ENCODE results near the gene RUNX1.

RUNX1 gene

DNA sequence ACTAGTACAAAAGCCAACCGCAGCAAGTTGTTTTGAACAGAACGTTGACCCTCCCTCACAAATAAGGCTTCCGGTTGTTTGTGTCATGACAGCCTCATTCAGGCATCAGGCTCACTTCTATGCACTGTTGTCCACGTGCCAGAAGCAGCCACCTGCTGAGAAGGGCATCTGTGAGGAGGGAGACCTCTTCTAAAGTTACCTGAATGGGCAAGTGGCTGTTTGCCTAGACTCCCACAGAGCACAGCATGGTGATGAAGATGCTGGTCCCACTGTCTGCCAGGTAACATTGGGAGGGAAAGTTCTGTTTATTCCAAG, 204.2 kb downstream of the RUNX1 start:
- peak in 1 of 2 experiments; percentile 24 for DNase-seq

DNA sequence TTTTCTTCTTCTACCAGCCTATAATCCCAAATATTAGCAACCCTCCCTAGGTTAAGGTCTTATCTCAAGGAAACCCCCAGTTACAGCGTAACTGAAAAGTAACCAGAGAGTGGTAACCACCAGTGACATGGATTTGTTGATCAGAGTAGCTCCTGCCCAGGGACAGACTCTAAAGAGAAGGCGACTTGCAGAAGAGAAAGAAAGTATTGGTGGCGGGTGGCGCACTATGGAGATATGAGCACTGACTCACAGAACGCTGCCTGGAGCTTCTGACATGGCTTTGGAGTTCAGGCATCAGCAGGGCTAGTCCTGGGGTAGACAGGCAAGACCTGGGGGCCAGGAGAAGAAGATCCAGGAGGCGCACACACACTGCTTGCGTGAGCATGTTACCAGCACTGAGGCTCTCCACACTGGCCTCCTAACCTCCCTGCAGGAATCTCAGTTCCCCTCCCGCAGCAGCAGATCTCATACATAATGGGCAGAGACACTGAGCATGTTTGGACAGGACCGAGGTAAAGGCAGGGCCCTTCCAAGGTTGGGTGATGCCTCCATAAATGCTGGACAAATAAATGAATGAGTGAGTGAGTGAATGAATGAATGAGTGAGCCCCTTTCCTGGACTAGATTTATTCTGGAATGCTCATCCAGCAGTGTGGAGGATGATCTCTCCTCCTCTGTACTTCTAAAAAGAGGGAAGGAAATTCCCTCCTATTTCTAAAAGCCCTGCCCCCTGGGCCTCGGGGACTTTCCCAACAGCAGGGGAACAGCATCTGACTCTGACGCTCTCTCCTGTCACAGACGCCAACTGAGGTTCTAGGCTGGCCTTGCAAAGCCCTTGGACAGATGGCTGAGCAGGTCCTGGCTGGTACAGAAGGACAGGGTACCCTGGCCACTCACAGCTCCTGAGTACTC, 204.8 kb downstream of the RUNX1 start:
- peak in 1 of 2 experiments; percentile 18 for DNase-seq

DNA sequence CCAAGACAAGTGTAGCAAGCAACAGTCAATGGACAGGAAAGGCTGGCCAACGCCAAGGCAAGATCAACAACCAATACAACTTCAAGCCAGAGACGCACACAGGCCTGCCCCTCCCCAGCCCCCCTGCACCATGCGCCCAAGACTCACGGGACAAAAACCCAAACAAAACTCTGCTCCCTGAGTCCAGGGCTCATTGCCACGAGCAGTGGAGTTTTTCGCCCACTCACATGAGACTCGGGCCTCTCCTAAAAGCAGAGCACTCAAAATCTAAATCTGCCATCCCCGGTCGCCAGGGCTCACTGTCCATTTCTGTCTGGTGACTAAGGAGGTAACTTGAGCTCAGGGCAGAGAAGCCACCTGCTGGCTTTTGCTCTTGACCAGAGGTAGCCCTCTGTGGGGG, 205.5 kb downstream of the RUNX1 start:
- peak in 1 of 2 experiments; percentile 12 for DNase-seq

DNA sequence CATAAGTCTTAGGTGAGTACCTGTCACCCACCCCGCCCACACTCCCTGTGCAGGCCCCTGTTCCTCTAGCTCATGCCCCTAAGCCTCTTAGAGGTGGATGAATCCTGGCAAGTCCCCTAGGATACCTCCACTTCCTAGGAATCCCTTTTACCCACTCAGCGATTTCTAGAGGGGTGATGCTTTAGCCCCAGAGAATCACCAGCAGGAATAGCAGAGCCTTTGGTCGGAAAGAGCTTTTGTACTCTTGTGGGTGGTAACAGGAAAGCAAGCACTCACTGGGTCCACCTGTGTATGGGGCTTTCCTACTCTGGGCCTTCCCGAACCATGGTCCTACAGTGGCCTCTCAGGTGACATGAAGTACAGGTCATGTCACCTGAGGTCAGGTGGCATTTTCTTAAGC, 207.9 kb downstream of the RUNX1 start:
- peak in 1 of 2 experiments; percentile 15 for DNase-seq

DNA sequence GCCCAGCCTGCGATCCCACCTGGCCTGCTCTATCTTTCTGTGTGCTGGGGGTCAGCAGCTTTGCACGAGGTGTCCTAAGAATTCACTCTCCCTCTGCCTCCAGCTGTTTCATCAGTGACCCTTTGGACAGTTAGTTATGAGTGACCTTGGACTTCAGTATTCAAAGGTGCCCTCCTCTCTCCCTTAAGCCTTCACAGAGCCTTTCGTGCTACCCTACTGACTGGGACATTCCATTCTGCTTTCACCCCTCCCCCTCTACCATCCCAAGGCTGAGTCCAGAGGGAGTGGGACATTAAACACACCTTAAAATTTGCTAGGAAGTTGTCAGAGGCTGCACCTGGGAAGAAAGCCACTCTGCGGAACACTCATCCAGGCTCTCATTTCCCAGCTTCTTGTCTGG, 208.4 kb downstream of the RUNX1 start:
- no peak for DNase-seq

DNA sequence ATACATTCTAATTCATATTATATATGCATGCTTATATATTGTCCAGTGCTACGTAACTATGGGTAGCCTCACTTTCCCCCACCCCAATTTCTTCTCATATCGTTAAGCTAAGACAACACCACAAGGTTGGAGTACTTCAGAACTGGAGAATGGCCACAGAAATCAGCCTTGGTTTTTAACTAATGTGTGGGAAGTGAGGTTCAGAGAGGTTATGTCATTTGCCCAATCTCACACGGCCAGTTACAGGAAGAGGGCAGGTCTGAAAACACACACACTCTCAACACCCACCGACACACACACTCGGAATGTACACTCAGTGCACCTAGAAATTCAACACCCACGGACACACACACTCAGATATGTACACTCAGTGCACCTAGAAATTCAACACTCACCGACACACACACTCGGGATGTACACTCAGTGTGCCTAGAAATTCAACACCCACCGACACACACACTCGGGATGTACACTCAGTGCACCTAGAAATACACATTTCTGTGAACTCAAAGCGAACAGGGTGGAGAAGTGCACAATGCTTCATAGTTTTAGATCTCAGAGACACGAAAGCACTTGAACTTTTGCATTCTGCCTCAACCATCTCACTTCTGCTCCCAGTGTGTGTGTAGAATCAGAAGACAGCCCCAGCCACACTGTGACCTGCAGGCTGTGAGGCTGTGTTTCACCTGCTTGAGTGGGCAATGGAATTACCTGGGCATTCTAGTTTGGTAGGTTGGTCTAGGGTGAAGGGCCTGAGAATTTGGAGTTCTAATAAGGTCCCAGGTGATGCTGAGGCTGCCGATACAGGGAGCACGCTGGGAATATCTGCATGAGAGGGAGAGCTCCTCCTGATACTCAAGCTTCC, 209.9 kb downstream of the RUNX1 start:
- DNase-seq, result peak in 1 of 2 experiments; percentile 13

DNA sequence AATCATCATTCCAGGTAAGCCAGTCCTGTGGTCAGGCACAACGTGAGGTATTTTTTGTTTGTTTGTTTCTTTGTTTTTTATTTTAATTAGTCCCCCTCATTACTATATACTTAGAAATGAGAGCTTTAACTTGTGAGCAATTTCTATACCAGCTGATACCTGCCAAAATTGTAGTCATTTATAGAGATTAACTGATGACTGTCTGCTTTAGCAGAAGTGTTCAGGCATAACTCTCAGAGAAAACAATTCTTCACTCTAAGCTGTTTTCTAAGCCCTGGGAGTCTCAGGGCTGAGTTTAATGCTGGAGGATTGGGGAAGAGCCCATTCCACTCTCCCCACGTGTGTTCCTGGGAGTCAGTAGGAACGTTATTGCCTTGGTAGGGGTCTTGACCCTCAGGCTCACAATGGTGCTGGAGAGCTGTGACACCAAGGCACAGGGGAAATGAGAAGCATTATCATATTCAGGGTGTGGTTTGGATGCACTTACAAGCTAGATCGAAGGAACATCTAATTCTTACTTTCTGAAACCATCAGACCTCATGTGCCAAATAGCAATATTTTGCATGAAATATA, 212.1 kb downstream of the RUNX1 start:
- no peak for DNase-seq

DNA sequence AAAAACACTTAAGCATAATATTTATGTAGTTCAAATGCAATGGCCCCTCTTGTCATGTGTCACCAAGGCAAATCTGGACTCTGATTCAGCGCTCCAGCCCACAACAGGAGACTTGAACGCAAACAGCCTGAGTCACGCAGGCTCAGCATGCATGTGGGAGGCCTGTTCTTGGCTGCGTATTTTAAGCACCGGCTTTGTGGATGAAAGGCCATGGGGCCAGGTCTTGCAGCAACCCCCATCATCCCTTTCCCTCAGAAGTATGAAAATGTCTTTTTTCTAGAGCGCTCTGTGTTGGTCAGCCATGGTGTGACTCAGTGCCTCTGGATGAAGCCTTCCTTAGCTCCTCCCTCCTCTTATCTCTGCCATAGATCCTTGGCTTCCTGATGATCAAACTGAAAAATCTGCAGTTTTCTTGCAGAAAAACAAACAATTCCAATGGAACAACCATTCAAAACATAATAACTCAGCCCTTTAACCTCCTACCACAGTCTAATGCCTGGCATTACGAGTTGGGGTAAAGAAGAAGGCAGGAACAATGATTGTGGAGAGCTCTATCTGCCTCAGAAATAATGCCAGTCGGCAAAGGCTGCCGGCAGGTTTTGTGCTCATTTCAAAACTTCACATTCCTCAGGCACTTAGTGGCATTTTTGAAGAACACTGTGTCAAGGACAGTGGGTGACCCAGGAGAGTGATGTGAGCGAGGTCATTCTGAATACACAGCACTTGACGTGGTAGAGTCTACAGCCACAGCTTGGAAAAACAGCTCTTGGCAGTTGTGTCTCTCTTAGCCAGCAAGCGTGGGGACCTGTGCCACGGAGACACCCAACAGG, 212.8 kb downstream of the RUNX1 start:
- DNase-seq, result peak; percentile 72

DNA sequence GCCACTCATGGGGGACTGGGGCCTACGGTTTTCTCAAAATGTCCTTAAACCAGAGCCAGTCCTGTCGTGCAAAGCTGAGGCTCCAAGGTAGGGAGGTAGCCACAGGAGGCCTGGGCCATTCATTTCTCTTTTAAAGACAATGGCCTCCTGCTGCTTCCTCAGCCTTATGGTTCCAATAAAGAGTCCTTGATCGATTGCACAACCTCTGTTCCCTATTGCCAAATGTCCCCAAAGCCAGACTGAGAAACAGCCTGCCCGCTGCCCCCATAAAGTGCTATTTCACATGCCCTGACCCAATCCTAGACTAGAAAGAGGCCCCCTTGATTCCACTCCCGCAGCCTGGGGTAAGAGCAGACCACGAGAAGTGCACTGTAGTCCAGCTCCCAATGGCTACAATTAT, 213.6 kb downstream of the RUNX1 start:
- no peak for DNase-seq

DNA sequence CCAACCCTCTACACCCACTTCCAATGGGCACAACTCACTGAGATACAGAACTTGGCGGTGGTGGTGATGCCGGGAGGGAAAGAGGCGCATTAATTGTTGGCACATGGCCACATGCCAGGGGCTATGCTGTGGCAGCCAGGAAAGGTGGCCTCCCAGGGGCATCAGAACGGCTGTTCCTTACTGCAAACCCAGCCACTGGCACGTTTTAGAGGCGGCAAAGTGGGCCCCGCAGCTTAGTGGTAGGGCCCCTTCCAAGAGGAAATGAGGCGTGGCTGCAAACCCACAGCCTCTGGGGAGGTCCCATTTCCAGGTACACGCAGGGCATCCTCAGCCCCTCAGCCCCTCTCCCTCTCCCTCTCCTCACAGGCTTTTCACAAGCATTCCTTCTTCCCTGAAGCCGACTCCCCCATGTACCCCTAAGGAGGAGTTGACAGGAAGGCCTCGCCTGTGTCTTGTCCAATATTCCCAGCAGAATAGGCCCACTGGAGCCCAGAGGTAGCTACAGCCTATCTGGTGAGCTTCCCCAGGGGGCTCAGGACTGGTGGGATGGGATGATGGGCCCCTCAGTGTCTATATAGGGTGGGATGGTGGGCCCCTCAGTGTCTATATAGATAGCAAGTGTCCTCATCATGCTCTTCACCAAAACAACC, 214.1 kb downstream of the RUNX1 start:
- DNase-seq, result no peak

DNA sequence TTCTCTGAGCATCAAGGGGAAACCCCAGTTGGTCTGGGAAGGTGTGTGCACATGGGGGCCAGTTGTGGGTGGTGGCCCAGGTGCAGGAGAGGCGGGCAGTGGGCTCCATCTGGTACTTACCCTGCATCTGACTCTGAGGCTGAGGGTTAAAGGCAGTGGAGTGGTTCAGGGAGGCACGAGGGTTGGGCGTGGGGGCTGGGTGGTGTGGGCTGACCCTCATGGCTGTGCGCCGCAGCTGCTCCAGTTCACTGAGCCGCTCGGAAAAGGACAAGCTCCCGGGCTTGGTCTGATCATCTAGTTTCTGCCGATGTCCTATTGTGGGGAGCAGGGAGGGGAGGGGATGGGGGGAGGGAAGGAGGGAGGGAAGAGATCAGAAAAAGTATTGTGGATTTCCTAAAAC, 214.8 kb downstream of the RUNX1 start:
- DNase-seq, result no peak

DNA sequence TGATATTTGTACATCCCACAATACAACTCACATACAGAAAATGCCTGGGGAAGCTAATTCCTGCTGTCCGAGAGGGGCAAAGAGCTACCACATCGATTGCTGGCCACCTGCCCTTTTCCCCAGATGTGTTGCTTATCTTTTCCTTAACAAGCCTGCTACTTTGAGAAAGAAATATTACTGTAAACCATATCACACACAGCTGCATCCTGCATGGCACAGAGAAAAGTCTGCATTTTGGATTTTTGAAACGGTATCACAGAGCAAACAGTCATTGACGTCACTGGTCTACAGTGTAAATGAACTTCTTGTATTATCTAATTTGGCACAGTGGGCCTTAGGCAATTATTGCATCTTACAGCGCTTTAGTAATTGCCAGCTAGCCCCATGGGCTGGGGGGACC, 215.6 kb downstream of the RUNX1 start:
- DNase-seq, result no peak

DNA sequence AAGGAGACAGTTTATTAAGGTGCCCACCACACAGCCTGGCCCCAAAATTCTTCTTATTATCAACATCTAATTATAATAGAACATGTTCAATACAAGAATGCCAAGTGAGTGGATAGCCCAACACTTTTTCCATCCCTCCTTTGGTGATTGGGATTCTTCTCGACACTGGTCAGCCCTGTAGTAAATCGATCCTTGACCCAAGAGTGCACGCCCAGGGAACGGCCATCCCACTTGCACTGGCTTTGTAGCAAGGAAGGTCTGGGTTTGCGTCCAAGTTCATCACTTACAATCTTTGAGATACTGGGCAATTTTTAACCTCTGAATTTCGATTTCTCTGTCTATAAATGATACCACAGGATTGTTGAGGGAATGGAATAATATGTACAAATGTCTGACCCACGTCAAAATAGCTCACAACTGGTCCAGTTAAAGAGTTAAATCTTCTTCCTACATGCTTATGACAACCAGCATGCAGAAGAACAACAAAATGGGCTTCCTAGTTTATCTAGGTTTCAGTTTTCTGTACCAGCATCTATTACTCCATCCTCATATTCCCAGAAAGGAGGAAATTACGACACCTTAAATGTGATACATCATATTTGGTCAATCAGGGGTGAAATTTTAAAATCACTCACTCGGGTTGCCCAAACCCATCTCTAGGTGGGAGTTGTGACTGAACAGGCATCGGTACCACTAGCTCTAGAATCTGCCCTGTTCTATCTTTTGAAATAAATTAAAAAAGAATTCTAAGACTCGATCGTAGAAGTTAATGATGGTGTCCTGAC, 218.5 kb downstream of the RUNX1 start:
- DNase-seq, result peak in 1 of 2 experiments; percentile 11

DNA sequence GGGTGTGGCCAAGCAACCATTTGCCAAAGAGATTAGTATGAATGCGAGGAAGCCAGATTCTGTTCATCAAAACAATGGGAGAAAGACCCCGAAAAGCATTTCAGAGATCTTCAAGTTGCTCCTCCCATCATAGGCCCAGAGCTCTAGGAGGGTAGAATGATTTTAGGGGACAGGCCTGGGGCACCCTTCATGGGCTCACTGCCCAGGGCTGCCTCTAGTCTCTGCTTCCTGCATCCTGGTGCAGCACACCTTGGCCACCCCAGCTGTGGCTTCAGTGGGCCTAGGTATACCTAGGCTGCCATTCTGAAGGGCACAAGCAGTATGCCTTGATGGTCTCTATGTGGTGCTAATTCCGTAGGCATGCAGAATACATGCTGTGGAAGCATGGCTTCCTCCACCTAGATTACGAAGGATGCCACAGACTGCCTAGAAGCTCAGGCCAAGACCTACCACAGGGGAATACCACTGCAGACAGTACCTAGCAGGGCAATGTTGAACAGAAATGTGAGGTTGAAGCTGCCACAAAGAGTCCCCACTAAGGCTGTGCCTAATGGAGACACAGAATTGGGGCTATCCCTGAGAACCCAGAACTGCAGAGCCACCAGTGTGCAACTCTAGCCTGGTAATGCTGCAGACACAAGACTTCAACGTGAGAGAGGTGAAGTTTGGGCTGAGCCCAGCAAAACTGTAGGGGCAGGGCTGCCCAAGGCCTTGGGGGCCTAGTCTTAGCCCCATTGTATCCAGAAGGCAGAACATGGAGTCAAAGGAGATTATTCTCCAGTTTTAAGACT, 221.5 kb downstream of the RUNX1 start:
- no peak for DNase-seq

DNA sequence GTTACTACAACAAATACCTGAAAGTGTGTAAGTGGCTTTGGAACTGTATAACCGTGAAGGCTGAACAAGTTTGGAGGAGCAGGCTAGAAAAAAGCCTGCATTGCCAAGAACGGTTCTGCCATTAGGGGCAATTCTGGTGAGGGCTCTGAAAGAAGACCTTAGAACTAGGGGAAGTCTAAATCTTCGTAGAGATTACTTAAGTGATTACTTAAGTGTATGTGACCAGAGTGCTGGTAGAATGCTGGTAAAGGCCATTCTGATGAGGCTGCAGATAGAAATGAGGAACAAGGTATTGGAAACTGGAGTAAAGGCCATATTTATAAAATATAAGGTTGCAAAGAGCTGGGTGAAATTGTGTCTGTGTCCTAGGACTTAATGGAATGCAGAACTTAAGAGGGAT, 222.3 kb downstream of the RUNX1 start:
- DNase-seq, result no peak

DNA sequence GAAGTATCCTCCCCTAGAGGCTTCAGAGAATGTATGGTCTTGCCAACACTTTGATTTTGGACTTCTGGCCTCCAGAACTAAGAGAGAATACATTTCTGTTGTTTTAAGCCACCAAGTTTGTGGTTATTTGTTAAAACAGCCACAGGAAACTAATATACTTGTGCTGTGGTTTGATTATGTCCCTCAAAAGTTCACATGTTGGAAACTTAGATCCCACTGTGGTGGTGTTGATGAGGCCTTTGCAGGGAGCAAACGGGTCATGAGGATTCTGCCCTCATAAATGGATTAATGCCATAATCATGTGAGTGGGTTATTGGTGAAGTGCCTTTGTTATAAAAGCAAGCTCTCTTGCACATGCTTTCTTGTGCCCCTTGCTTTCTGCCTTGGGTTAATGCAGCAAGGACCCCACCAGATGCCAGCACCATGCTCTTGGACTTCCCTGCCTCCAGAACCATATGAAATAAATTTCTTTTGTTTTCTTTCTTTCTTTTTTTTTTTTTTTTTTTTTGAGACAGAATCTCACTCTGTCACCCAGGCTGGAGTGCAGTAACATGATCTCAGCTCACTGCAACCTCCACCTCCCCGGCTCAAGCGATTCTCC, 223.1 kb downstream of the RUNX1 start:
- DNase-seq, result no peak

DNA sequence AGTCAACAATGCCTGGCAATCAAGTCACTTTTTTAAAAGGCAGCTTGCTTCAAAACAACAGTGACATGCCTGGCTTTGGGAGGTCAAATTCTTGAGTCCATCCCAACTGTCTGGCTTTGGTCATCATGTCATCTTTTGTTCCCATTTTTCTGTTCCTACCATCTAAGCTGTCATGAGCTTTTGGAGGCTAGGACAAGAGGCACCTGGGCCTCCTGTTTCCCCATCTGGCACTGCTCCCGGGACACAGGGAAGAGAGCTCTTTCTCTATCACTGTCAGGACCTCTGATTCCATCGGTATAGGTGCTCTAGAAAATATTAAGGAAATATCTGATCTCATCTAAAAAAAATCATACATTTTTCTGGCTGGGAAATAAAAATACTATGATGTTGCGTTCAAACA, 224.0 kb downstream of the RUNX1 start:
- no peak for DNase-seq

DNA sequence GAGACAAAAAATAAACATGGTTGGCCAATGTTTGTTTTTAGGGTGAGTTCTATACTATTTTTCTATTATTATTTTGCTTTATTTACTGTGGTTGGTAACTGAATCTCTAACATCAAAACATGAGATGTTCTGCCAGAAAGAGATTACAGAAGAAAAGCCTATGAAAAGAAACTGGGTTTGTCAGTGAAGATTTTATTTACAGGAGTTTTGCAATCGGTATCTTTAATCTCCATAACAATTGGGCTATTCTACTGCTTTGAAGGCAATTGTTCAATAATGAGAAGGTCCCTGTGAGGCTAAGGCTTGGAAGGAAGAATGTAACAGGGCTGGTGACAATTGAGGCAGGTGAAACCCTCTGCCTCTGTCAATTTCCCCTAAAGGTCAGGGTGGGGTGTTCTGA, 224.8 kb downstream of the RUNX1 start:
- DNase-seq, result no peak

DNA sequence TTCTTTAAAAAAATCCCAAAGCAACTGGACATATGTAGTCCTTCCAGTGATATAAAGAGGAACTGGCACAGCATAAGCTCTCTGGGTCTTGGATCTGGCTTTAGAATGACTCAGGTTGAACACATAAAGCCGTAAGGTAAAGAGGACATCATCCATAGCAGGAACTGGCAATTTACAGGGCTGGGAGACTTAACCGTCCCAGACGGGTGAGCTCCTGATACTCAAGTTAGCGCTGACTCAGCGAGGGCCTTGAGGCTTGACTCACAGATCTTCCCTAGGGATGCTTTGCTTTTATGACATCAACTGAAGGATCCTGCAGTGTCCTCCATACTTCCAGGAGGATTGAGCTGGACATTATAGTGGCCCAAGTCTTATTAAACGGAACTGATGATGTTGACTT, 226.2 kb downstream of the RUNX1 start:
- DNase-seq, result no peak

DNA sequence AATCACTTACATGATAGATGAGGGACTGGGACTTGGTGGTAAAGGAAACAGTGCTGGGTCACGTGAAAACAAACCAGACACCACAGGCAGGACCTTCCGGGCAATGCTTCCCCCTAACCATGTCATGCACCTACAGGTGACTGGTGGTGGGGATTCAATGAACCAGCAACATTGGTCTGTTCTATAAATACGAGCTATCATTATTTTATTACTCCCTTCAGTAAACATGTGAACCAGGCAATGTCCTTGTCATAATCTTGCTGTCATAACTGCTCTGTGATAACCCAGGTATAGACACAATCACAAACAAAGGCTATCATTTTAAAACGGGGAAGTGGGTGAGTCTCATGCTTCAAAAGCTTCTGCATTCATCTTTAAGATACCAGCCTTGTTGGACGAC, 226.9 kb downstream of the RUNX1 start:
- no peak for DNase-seq
